Fibroblast of lung (primary cell): Measurements from ENCODE around the gene SPACA7. TPM values are rescaled to one million over a fixed set of nuclear protein-coding genes. Genes with fewer than 3 reads are reported as not detected.

Source experiments
- DNase-seq, 2 donors: peaks; one replicate each; pipeline versions ENCODE4 v3.0.0 to v3.0.0-alpha.2; 2010; ENCODE audit warnings: low read depth in 2 of 2
- H2AFZ ChIP-seq: 2 replicates; pipeline ENCODE4 v1.5.1; 2012; ENCODE audit warnings: low read length, control low read depth, inconsistent platforms
- H3K27ac ChIP-seq: 2 replicates; pipeline ENCODE4 v1.5.1; 2011; ENCODE audit warnings: low read length, control low read depth; ENCODE audit not compliant: insufficient read depth
- H3K27me3 ChIP-seq: 2 replicates; pipeline ENCODE4 v1.5.1; 2011; ENCODE audit warnings: mild to moderate bottlenecking, low read length; ENCODE audit not compliant: control insufficient read depth, insufficient read depth
- H3K36me3 ChIP-seq: 2 replicates; pipeline ENCODE4 v1.5.1; 2011; ENCODE audit warnings: low read length; ENCODE audit not compliant: control insufficient read depth, insufficient read depth
- H3K4me1 ChIP-seq: 2 replicates; pipeline ENCODE4 v1.5.1; 2011; ENCODE audit warnings: low read length; ENCODE audit not compliant: control insufficient read depth, insufficient read depth; ENCODE audit errors: extremely low read depth
- H3K4me2 ChIP-seq: 2 replicates; pipeline ENCODE4 v1.5.1; 2011; ENCODE audit warnings: low read length, control low read depth; ENCODE audit not compliant: insufficient read depth; ENCODE audit errors: extremely low read depth
- H3K4me3 ChIP-seq, 4 experiments: fragments of 200-600 bp in 1 of 4; sonication (generic) in 1 of 4; replicated peaks in 1 of 4; 2 replicates each; pipeline ENCODE4 v1.5.1; 2011 to 2016; ENCODE audit warnings: low read length in 4 of 4, low read depth in 3 of 4, mild to moderate bottlenecking in 3 of 4, control low read depth in 2 of 4, inconsistent platforms in 1 of 4, mixed read lengths in 1 of 4; ENCODE audit not compliant: insufficient read depth in 1 of 4; ENCODE audit errors: control extremely low read depth in 1 of 4
- H3K79me2 ChIP-seq: 2 replicates; pipeline ENCODE4 v1.5.1; 2012; ENCODE audit warnings: mild to moderate bottlenecking, low read length, inconsistent platforms; ENCODE audit not compliant: control insufficient read depth, insufficient read depth
- H3K9ac ChIP-seq: 2 replicates; pipeline ENCODE4 v1.5.1; 2011; ENCODE audit warnings: mild to moderate bottlenecking, low read length, control low read depth; ENCODE audit not compliant: insufficient read depth
- H3K9me3 ChIP-seq: 2 replicates; pipeline ENCODE4 v1.5.1; 2012; ENCODE audit warnings: low read depth, low read length; ENCODE audit not compliant: control insufficient read depth, insufficient read depth
- H4K20me1 ChIP-seq: 2 replicates; pipeline ENCODE4 v1.5.1; 2011; ENCODE audit warnings: low read length; ENCODE audit not compliant: control insufficient read depth, insufficient read depth; ENCODE audit errors: extremely low read depth
- EZH2 ChIP-seq: IDR thresholded peaks from 2 replicates; pipeline ENCODE4 v1.5.1; 2012; ENCODE audit warnings: low read length, control low read depth, mild to moderate bottlenecking; ENCODE audit errors: missing control alignments
- polyA plus RNA-seq, 2 donors: library from polyadenylated mRNA; depleted of rRNA in 1 of 2; stranded (reverse) in 1 of 2; unstranded in 1 of 2; fragments of >200 nt; gene quantifications; 2 replicates each; pipeline ENCODE4 v1.2.1, GENCODE V29; 2011 to 2012; ENCODE audit warnings: missing spikeins in 1 of 2
- total RNA-seq: library from RNA; depleted of rRNA; stranded (reverse); fragments of >200 nt; gene quantifications from 2 replicates; pipeline ENCODE4 v1.2.1, GENCODE V29; 2014
- TF ChIP-seq, protein P1 (sequence below), 2 donors: IDR thresholded peaks in 1 of 2; conservative IDR thresholded peaks in 1 of 2; 1 replicate in 1 of 2; 2 replicates in 1 of 2; pipeline ENCODE4 v1.5.1; 2011 to 2012; ENCODE audit warnings: low read length in 2 of 2, control low read depth in 1 of 2, inconsistent platforms in 1 of 2, low read depth in 1 of 2, mild to moderate bottlenecking in 1 of 2

Gene SPACA7
- total and polyA plus RNA-seq, 2 donors (not counting 1 experiment from before 2014, with no cell fraction given): not detected

DNA sequence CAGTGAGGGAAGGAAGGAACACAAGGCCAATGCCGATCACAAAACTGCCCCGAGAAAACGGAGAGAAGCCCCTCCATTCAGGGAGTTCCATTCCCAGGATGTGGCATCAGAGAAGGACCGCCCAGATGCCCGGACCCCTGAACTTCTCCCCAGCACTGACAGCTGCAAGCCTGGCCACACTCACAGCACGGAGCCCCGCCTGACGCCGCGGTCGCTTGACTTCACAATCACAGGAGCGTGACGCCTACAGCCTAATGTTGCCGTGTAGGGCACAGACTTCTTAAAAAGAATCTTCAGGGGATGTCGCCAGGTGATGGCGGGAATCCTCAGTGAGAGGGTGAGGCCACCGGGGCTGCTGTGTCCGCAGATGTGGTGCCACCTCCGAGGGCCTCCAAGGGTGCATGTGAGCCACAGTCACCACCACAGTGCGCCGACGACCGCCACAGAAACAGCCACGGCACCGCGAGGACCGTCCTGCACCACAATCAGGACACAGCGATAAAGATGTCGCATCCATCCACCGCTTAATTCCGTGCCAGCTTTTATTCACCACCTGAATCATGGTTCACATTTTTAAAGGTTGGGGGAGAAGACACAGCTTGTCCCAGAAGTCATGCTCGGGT, 77.2 kb downstream of the SPACA7 start:
- no peak for DNase-seq
- no peaks in the 10 kb centered on the region for H3K4me1 ChIP-seq
- H3K79me2 ChIP-seq: no peaks in the 10 kb centered on the region
- H3K4me2 ChIP-seq: no peak overlapping the region
- no peaks in the 10 kb centered on the region for H3K27me3 ChIP-seq
- H3K9ac ChIP-seq: no peak overlapping the region
- no peaks in the 10 kb centered on the region for H3K9me3 ChIP-seq
- H3K27ac ChIP-seq: no peak overlapping the region
- no peak overlapping the region for H3K4me3 ChIP-seq
- H2AFZ ChIP-seq: no peak overlapping the region
- H3K36me3 ChIP-seq: no peaks in the 10 kb centered on the region
- H4K20me1 ChIP-seq: no peaks in the 10 kb centered on the region
- TF ChIP-seq, protein P1, sequence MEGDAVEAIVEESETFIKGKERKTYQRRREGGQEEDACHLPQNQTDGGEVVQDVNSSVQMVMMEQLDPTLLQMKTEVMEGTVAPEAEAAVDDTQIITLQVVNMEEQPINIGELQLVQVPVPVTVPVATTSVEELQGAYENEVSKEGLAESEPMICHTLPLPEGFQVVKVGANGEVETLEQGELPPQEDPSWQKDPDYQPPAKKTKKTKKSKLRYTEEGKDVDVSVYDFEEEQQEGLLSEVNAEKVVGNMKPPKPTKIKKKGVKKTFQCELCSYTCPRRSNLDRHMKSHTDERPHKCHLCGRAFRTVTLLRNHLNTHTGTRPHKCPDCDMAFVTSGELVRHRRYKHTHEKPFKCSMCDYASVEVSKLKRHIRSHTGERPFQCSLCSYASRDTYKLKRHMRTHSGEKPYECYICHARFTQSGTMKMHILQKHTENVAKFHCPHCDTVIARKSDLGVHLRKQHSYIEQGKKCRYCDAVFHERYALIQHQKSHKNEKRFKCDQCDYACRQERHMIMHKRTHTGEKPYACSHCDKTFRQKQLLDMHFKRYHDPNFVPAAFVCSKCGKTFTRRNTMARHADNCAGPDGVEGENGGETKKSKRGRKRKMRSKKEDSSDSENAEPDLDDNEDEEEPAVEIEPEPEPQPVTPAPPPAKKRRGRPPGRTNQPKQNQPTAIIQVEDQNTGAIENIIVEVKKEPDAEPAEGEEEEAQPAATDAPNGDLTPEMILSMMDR (conservative IDR thresholded peaks at IDR 0.05 in 1 of 2, IDR thresholded peaks at IDR 0.05 in 1 of 2; ENCODE audit: low read depth in 1 of 2, low read length in 2 of 2): no peak
- no peak for TF ChIP-seq EZH2

DNA sequence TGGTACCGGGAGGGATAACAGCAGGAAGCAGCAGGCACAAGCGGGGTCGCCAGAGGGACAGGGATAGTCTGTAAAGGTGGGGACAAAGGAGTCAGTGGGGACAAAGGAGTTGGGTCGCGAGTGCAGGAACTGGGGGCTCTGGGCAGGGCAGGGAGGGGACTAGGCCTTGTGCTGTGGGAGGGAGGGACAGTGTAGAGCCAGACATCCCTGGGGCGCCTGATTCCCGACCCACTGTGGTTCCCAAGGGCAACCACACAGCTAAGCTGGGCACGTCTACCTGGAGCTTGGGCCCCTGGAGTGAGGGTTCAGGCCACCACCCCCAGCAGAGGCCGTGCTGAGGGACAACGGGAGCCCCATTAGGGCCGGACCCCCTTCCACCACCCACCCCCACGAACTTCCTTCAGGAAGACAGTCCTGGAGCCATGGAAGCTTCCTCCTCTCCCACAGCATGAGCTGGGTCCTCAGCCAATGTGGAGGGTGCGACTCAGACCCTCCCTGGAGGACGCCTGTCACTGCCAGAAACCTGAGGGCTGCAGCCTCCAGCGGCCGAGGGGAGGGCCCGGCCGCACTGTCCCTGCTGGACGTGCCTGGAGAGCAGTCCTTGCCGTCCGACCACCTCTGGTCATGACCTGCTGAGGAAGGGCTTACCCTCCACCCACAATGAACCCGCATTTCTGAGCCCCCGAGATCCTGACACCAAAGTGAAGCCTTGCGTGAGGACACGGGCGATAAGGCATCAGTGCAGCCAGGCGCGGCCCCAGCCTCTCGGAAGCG, 77.9 kb downstream of the SPACA7 start:
- TF ChIP-seq EZH2: no peak
- TF ChIP-seq, protein P1 (conservative IDR thresholded peaks at IDR 0.05 in 1 of 2, IDR thresholded peaks at IDR 0.05 in 1 of 2; ENCODE audit: low read depth in 1 of 2, low read length in 2 of 2): no peak
- no peak overlapping the region for H3K4me2 ChIP-seq
- no peak for DNase-seq

DNA sequence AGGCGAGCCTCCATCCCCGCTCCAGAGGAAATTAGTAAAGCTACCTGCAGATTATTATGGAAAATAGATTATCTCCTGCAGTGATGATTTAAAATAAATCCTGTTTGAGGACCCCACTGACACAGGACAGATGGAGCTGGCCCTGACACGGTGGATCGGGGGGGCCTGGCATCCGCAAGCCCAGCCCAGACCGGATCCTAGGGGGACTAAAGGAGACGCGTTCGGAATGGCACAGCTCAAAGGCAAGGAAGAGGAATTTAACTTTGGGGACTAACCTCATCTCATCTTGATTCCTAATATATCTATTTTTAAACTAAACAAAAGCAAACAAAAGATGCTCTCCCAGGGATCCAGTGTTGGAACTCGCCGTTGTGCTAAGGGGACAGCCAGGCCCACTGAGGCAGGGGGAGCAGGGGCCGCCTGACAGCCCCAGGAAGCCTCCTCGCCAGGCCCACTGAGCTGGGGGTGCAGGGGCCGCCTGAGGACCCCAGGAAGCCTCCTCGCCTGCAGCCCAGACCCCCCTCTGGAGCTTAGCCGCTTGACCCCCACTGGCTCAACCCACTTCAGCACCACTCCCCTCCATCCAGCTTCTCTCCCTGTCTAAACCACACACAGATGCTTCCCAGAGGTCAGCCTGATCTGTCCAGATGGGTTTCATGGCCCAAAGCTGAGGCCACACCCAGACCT, 78.6 kb downstream of the SPACA7 start:
- Histone ChIP-seq H3K4me3 (no peak overlapping the region), H3K36me3 (no peaks in the 10 kb centered on the region), H3K27me3 (no peaks in the 10 kb centered on the region), H4K20me1 (no peaks in the 10 kb centered on the region), H3K4me1 (no peaks in the 10 kb centered on the region), H3K9ac (no peak overlapping the region), H3K27ac (no peak overlapping the region), H2AFZ (no peak overlapping the region), H3K9me3 (no peaks in the 10 kb centered on the region), H3K4me2 (no peak overlapping the region), H3K79me2 (no peaks in the 10 kb centered on the region)
- no peak for TF ChIP-seq EZH2
- TF ChIP-seq, protein P1 (conservative IDR thresholded peaks at IDR 0.05 in 1 of 2, IDR thresholded peaks at IDR 0.05 in 1 of 2; ENCODE audit: low read depth in 1 of 2, low read length in 2 of 2): no peak
- DNase-seq: no peak

More for the DNA sequence above, 77.9 kb downstream of the SPACA7 start:
- no peaks in the 10 kb centered on the region for H3K4me1 ChIP-seq
- no peaks in the 10 kb centered on the region for H3K9me3 ChIP-seq
- H3K79me2 ChIP-seq: no peaks in the 10 kb centered on the region
- no peaks in the 10 kb centered on the region for H4K20me1 ChIP-seq
- H3K9ac ChIP-seq: no peak overlapping the region
- no peak overlapping the region for H3K4me3 ChIP-seq
- no peaks in the 10 kb centered on the region for H3K36me3 ChIP-seq
- no peak overlapping the region for H3K27ac ChIP-seq
- H3K27me3 ChIP-seq: no peaks in the 10 kb centered on the region
- H2AFZ ChIP-seq: no peak overlapping the region
